Upper lobe of right lung (tissue), 1 donor: ENCODE measurements around the gene INPP1. TPM values are rescaled to one million over a fixed set of nuclear protein-coding genes. Genes with fewer than 3 reads are reported as not detected.

Source experiments
- ATAC-seq: fragments of 200-7000 bp; cut with Tn5 transposase; one replicate; pipeline ENCODE4 v1.9.1; 2020; ENCODE audit warnings: mild to moderate bottlenecking, moderate library complexity
- DNase-seq: peaks from one replicate; pipeline ENCODE4 v3.0.0-alpha.2; 2020
- H3K27ac ChIP-seq: fragments of 200-600 bp; one replicate; pipeline ENCODE4 v1.8.0; 2022
- H3K27me3 ChIP-seq: fragments of 200-600 bp; one replicate; pipeline ENCODE4 v1.8.0; 2022; ENCODE audit warnings: mild to moderate bottlenecking
- H3K36me3 ChIP-seq: fragments of 200-600 bp; one replicate; pipeline ENCODE4 v1.8.0; 2022
- H3K4me1 ChIP-seq: fragments of 200-600 bp; one replicate; pipeline ENCODE4 v1.8.0; 2022
- H3K4me3 ChIP-seq: fragments of 200-600 bp; one replicate; pipeline ENCODE4 v1.8.0; 2022; ENCODE audit warnings: mild to moderate bottlenecking
- H3K9me3 ChIP-seq: fragments of 200-600 bp; one replicate; pipeline ENCODE4 v1.8.0; 2022
- CTCF ChIP-seq: fragments of 200-600 bp; IDR thresholded peaks from one replicate; pipeline ENCODE4 v1.8.0; 2022; ENCODE audit warnings: antibody characterized with exemption
- intact Hi-C: fragments of 100-400 bp; cut with DNase I; formaldehyde crosslinking; loops from one replicate; pipeline ENCODE4 v1.11.0; 2022
- total RNA-seq: library from RNA; stranded (reverse); fragmentation: NEBNext Ultra II Directional; extraction: Animal tissue kit (Norgen Biotek cat#: 25700); gene quantifications from one replicate; pipeline ENCODE4 v1.2.1, GENCODE V29; 2021
- donor health status: DM: no; HTN: yes; CAD: no; lungs with severe emphysema.

The INPP1 gene
- total RNA-seq, 1 donor from 2014 or later, result 38.1 TPM

- intact Hi-C loops, result no loop called here
- ATAC-seq, result peak; percentile 66
- no peak for DNase-seq
- H3K4me3 ChIP-seq, result no peak overlapping the region
- H3K9me3 ChIP-seq, result no peaks in the 10 kb centered on the region
- no peaks in the 10 kb centered on the region for H3K36me3 ChIP-seq
- no peak for TF ChIP-seq CTCF
- H3K27me3 ChIP-seq, result no peaks in the 10 kb centered on the region
- no peak overlapping the region for H3K27ac ChIP-seq
- H3K4me1 ChIP-seq, result peaks cover 30% of the 10 kb centered on the region
These were observed 70.0 kb downstream of the INPP1 start for GRCh38 chr2:190413421-190413820.

GRCh38 chr2:190415251-190415650, 71.9 kb downstream of the INPP1 start:
- no peak overlapping the region for H3K27ac ChIP-seq

GRCh38 chr2:190415794-190416775, 72.7 kb downstream of the INPP1 start:
- no peak for TF ChIP-seq CTCF
- no peaks in the 10 kb centered on the region for H3K36me3 ChIP-seq

More at GRCh38 chr2:190415251-190415650, 71.9 kb downstream of the INPP1 start:
- no peaks in the 10 kb centered on the region for H3K36me3 ChIP-seq
- peaks cover 22% of the 10 kb centered on the region for H3K4me1 ChIP-seq
- DNase-seq (no peak), ATAC-seq (no peak)
- no peaks in the 10 kb centered on the region for H3K27me3 ChIP-seq
- H3K4me3 ChIP-seq, result no peak overlapping the region
- intact Hi-C loops, result no loop called here
- no peaks in the 10 kb centered on the region for H3K9me3 ChIP-seq
- no peak for TF ChIP-seq CTCF

GRCh38 chr2:190417045-190417842, 73.9 kb downstream of the INPP1 start:
- H3K36me3 ChIP-seq, result no peaks in the 10 kb centered on the region
- DNase-seq, result no peak
- no peak for ATAC-seq
- intact Hi-C loops, result no loop called here
- peaks cover 11% of the 10 kb centered on the region for H3K4me1 ChIP-seq
- H3K27me3 ChIP-seq, result no peaks in the 10 kb centered on the region
- peak overlapping the region; percentile 47 for H3K27ac ChIP-seq
- TF ChIP-seq CTCF, result no peak
- H3K9me3 ChIP-seq, result no peaks in the 10 kb centered on the region
- H3K4me3 ChIP-seq, result no peak overlapping the region

More at GRCh38 chr2:190415794-190416775, 72.7 kb downstream of the INPP1 start:
- Histone ChIP-seq H3K9me3 (no peaks in the 10 kb centered on the region), H3K27me3 (no peaks in the 10 kb centered on the region), H3K4me1 (peaks cover 19% of the 10 kb centered on the region), H3K27ac (peak overlapping the region; percentile 47), H3K4me3 (no peak overlapping the region)
- DNase-seq (no peak), ATAC-seq (no peak)
- intact Hi-C loops, result no loop called here

GRCh38 chr2:190418727-190419126, 75.3 kb downstream of the INPP1 start:
- H3K27ac ChIP-seq, result no peak overlapping the region
- DNase-seq, result no peak
- TF ChIP-seq CTCF, result no peak
- ATAC-seq, result peak; percentile 60
- H3K9me3 ChIP-seq, result no peaks in the 10 kb centered on the region
- no peaks in the 10 kb centered on the region for H3K27me3 ChIP-seq
- H3K36me3 ChIP-seq, result no peaks in the 10 kb centered on the region
- peaks cover 11% of the 10 kb centered on the region for H3K4me1 ChIP-seq
- intact Hi-C loops, result no loop called here
- H3K4me3 ChIP-seq, result no peak overlapping the region
